Stimulated activated CD8-positive, alpha-beta memory T cell treated with anti-CD3 and anti-CD28 coated beads, Interleukin-12 subunit alpha, Interleukin-12 subunit beta, amount 100 ng/mL, for 24 hours (primary cell): Measurements from ENCODE around the gene PPFIA2.
"Not testable (repeated sequence)": the region's sequence is repeated elsewhere in the genome, so short reads cannot be mapped to it uniquely, and the experiment has no call there.

ENCODE experiments used
- DNase-seq: peaks from one replicate; pipeline ENCODE4 v3.0.0-alpha.2; 2020; ENCODE audit errors: extremely low read depth

PPFIA2 gene

GRCh38 chr12:81211306-81211705 is 547.8 kb downstream of the PPFIA2 start:
- no peak for DNase-seq

GRCh38 chr12:81209772-81210225 is 549.4 kb downstream of the PPFIA2 start:
- not testable (repeated sequence) for DNase-seq

- DNase-seq = no peak
Observed at GRCh38 chr12:81209012-81209411, 550.1 kb downstream of the PPFIA2 start.

GRCh38 chr12:81208187-81208911 is 550.8 kb downstream of the PPFIA2 start:
- DNase-seq = no peak
